ENCODE data around the gene PNPLA1. TPM values are rescaled to one million over a fixed set of nuclear protein-coding genes. Genes with fewer than 3 reads are reported as not detected.

Gene PNPLA1
- total and polyA plus RNA-seq, 4 experiments from 2014 or later = 0.42 TPM; not detected in 3

- H3K36me3 ChIP-seq (ENCODE audit: insufficient read depth, low read length) = no peaks in the 10 kb centered on the region
- POLR2A ChIA-PET (ENCODE audit: partially characterized antibody) = no interaction called here
- CTCF ChIA-PET (ENCODE audit: partially characterized antibody) = no interaction called here
- DNase-seq = no peak
- no peak overlapping the region for H3K27ac ChIP-seq (ENCODE audit: low read depth, low read length)
- H3K4me1 Mint-ChIP-seq = no peaks in the 10 kb centered on the region
- intact Hi-C loops (cut with micrococcal nuclease) = no loop called here
- H3K36me3 Mint-ChIP-seq = no peaks in the 10 kb centered on the region
- H3K9me3 Mint-ChIP-seq = peaks cover 0 to 8% (median 6%) of the 10 kb centered on the region in 8 donors
- H3K4me3 ChIP-seq (ENCODE audit: low read length in 2 of 2) = no peak overlapping the region
- no peaks in the 10 kb centered on the region for H3K4me1 ChIP-seq (ENCODE audit: insufficient read depth, low read length)
- H3K27me3 Mint-ChIP-seq = peaks cover 2 to 16% of the 10 kb centered on the region in 2 donors
- no peak overlapping the region for H3K4me3 Mint-ChIP-seq
- no peaks in the 10 kb centered on the region for H3K27me3 ChIP-seq (ENCODE audit: insufficient read depth, low read length)
- H3K27ac Mint-ChIP-seq = no peak overlapping the region
- H3K9me3 ChIP-seq (ENCODE audit: control insufficient read depth in 1 of 2, low read length in 2 of 2) = no peaks in the 10 kb centered on the region
These were observed 2.8 kb upstream of the PNPLA1 start for GRCh38 chr6:36266913-36267644.

- no peaks in the 10 kb centered on the region for H3K36me3 Mint-ChIP-seq
- no peaks in the 10 kb centered on the region for H3K9me3 ChIP-seq (ENCODE audit: control insufficient read depth in 1 of 2, low read length in 2 of 2)
- H3K4me3 Mint-ChIP-seq = no peak overlapping the region
- no peak overlapping the region for H3K27ac ChIP-seq (ENCODE audit: low read depth, low read length)
- ChIA-PET POLR2A (ENCODE audit: partially characterized antibody) (no interaction called here), CTCF (ENCODE audit: partially characterized antibody) (no interaction called here)
- peaks cover 4 to 20% of the 10 kb centered on the region in 2 donors for H3K27me3 Mint-ChIP-seq
- H3K9me3 Mint-ChIP-seq = peaks cover 0 to 8% (median 6%) of the 10 kb centered on the region in 8 donors
- no peak for DNase-seq
- no peaks in the 10 kb centered on the region for H3K27me3 ChIP-seq (ENCODE audit: insufficient read depth, low read length)
- peak overlapping the region in 2 of 7 donors; percentile 1 to 43 for H3K27ac Mint-ChIP-seq
- no peak overlapping the region for H3K4me3 ChIP-seq (ENCODE audit: low read length in 2 of 2)
- intact Hi-C loops (cut with micrococcal nuclease) = no loop called here
- H3K4me1 ChIP-seq (ENCODE audit: insufficient read depth, low read length) = no peaks in the 10 kb centered on the region
- no peaks in the 10 kb centered on the region for H3K36me3 ChIP-seq (ENCODE audit: insufficient read depth, low read length)
- H3K4me1 Mint-ChIP-seq = no peaks in the 10 kb centered on the region
These were observed 2.0 kb upstream of the PNPLA1 start for GRCh38 chr6:36267731-36268477.

- H3K4me1 ChIP-seq (ENCODE audit: insufficient read depth, low read length) = no peaks in the 10 kb centered on the region
- intact Hi-C loops (cut with micrococcal nuclease) = no loop called here
- no peaks in the 10 kb centered on the region for H3K36me3 ChIP-seq (ENCODE audit: insufficient read depth, low read length)
- peaks cover 4 to 20% of the 10 kb centered on the region in 2 donors for H3K27me3 Mint-ChIP-seq
- no peaks in the 10 kb centered on the region for H3K27me3 ChIP-seq (ENCODE audit: insufficient read depth, low read length)
- H3K36me3 Mint-ChIP-seq = no peaks in the 10 kb centered on the region
- ChIA-PET CTCF (ENCODE audit: partially characterized antibody) (no interaction called here), POLR2A (ENCODE audit: partially characterized antibody) (no interaction called here)
- peaks cover 0 to 8% (median 6%) of the 10 kb centered on the region in 8 donors for H3K9me3 Mint-ChIP-seq
- H3K9me3 ChIP-seq (ENCODE audit: control insufficient read depth in 1 of 2, low read length in 2 of 2) = no peaks in the 10 kb centered on the region
- H3K27ac Mint-ChIP-seq = peak overlapping the region in 1 of 7 donors; percentile 1
- H3K4me3 Mint-ChIP-seq = no peak overlapping the region
- no peak overlapping the region for H3K4me3 ChIP-seq (ENCODE audit: low read length in 2 of 2)
- no peaks in the 10 kb centered on the region for H3K4me1 Mint-ChIP-seq
- no peak overlapping the region for H3K27ac ChIP-seq (ENCODE audit: low read depth, low read length)
- no peak for DNase-seq
These were observed 1.2 kb upstream of the PNPLA1 start for GRCh38 chr6:36268478-36269275.

- Histone ChIP-seq H3K9me3 (ENCODE audit: control insufficient read depth in 1 of 2, low read length in 2 of 2) (no peaks in the 10 kb centered on the region), H3K27me3 (ENCODE audit: insufficient read depth, low read length) (no peaks in the 10 kb centered on the region), H3K27ac (ENCODE audit: low read depth, low read length) (no peak overlapping the region), H3K36me3 (ENCODE audit: insufficient read depth, low read length) (no peaks in the 10 kb centered on the region), H3K4me1 (ENCODE audit: insufficient read depth, low read length) (no peaks in the 10 kb centered on the region), H3K4me3 (ENCODE audit: low read length in 2 of 2) (no peak overlapping the region)
- intact Hi-C loops (cut with micrococcal nuclease) = no loop called here
- CTCF ChIA-PET (ENCODE audit: partially characterized antibody) = interaction anchor here (1.1 kb wide), 1 partner anchor 30 kb away, joined by 3 read pairs; no protein-coding TSS in a partner anchor
- Mint-ChIP-seq H3K4me1 (no peaks in the 10 kb centered on the region), H3K27me3 (peaks cover 8 to 24% of the 10 kb centered on the region in 2 donors), H3K27ac (no peak overlapping the region), H3K4me3 (no peak overlapping the region), H3K36me3 (no peaks in the 10 kb centered on the region), H3K9me3 (peaks cover 0 to 2% (median 0%) of the 10 kb centered on the region in 8 donors)
- POLR2A ChIA-PET (ENCODE audit: partially characterized antibody) = no interaction called here
- no peak for DNase-seq
These were observed 2.4 kb downstream of the PNPLA1 start for GRCh38 chr6:36272234-36272633.

- ChIA-PET CTCF (ENCODE audit: partially characterized antibody) (no interaction called here), POLR2A (ENCODE audit: partially characterized antibody) (no interaction called here)
- peaks cover 0 to 2% (median 0%) of the 10 kb centered on the region in 8 donors for H3K9me3 Mint-ChIP-seq
- Histone ChIP-seq H3K27ac (ENCODE audit: low read depth, low read length) (no peak overlapping the region), H3K9me3 (ENCODE audit: control insufficient read depth in 1 of 2, low read length in 2 of 2) (no peaks in the 10 kb centered on the region), H3K4me1 (ENCODE audit: insufficient read depth, low read length) (no peaks in the 10 kb centered on the region), H3K36me3 (ENCODE audit: insufficient read depth, low read length) (no peaks in the 10 kb centered on the region), H3K27me3 (ENCODE audit: insufficient read depth, low read length) (no peaks in the 10 kb centered on the region), H3K4me3 (ENCODE audit: low read length in 2 of 2) (no peak overlapping the region)
- no peak overlapping the region for H3K4me3 Mint-ChIP-seq
- DNase-seq = no peak
- H3K36me3 Mint-ChIP-seq = no peaks in the 10 kb centered on the region
- no peak overlapping the region for H3K27ac Mint-ChIP-seq
- intact Hi-C loops (cut with micrococcal nuclease) = no loop called here
- H3K27me3 Mint-ChIP-seq = peaks cover 8 to 26% of the 10 kb centered on the region in 2 donors
- H3K4me1 Mint-ChIP-seq = no peaks in the 10 kb centered on the region
These were observed 3.2 kb downstream of the PNPLA1 start for GRCh38 chr6:36273067-36273466.

- H3K36me3 Mint-ChIP-seq = no peaks in the 10 kb centered on the region
- no peaks in the 10 kb centered on the region for H3K4me1 ChIP-seq (ENCODE audit: insufficient read depth, low read length)
- H3K4me3 Mint-ChIP-seq = no peak overlapping the region
- H3K4me3 ChIP-seq (ENCODE audit: low read length in 2 of 2) = no peak overlapping the region
- H3K27ac ChIP-seq (ENCODE audit: low read depth, low read length) = no peak overlapping the region
- intact Hi-C loops (cut with micrococcal nuclease) = no loop called here
- DNase-seq = no peak
- POLR2A ChIA-PET (ENCODE audit: partially characterized antibody) = no interaction called here
- H3K9me3 ChIP-seq (ENCODE audit: control insufficient read depth in 1 of 2, low read length in 2 of 2) = no peaks in the 10 kb centered on the region
- no peaks in the 10 kb centered on the region for H3K27me3 ChIP-seq (ENCODE audit: insufficient read depth, low read length)
- no peak overlapping the region for H3K27ac Mint-ChIP-seq
- no peaks in the 10 kb centered on the region for H3K36me3 ChIP-seq (ENCODE audit: insufficient read depth, low read length)
- peaks cover 0 to 2% (median 0%) of the 10 kb centered on the region in 8 donors for H3K9me3 Mint-ChIP-seq
- no peaks in the 10 kb centered on the region for H3K4me1 Mint-ChIP-seq
- CTCF ChIA-PET (ENCODE audit: partially characterized antibody) = no interaction called here
- peaks cover 14 to 26% of the 10 kb centered on the region in 2 donors for H3K27me3 Mint-ChIP-seq
These were observed 4.1 kb downstream of the PNPLA1 start for GRCh38 chr6:36273802-36274514.
